Sigmoid colon (tissue), 4 donors: Measurements from ENCODE around the gene PIM1.

ENCODE experiments used
- EP300 ChIP-seq, 4 donors: sonication (generic); formaldehyde crosslinking; IDR thresholded peaks; one replicate each; pipeline ENCODE4 v1.6.1; 2017; ENCODE audit warnings: antibody characterized with exemption in 4 of 4
- POLR2A ChIP-seq, 2 donors: fragments of 450-650 bp; IDR thresholded peaks; one replicate each; pipeline ENCODE4 v1.6.1; 2016; ENCODE audit warnings: antibody characterized with exemption in 2 of 2, mild to moderate bottlenecking in 2 of 2, moderate library complexity in 2 of 2
- POLR2AphosphoS5 ChIP-seq, 4 donors: sonication (generic); formaldehyde crosslinking; IDR thresholded peaks; one replicate each; pipeline ENCODE4 v1.6.1; 2017; ENCODE audit warnings: antibody characterized with exemption in 4 of 4
- TF ChIP-seq, protein P1 (sequence below), 4 experiments: fragments of 450-650 bp in 3 of 4; fragments of 200-600 bp in 1 of 4; IDR thresholded peaks; one replicate each; pipeline ENCODE4 v1.5.1; 2016 to 2019; ENCODE audit warnings: antibody characterized with exemption in 4 of 4, mild to moderate bottlenecking in 3 of 4, moderate library complexity in 2 of 4

DNA sequence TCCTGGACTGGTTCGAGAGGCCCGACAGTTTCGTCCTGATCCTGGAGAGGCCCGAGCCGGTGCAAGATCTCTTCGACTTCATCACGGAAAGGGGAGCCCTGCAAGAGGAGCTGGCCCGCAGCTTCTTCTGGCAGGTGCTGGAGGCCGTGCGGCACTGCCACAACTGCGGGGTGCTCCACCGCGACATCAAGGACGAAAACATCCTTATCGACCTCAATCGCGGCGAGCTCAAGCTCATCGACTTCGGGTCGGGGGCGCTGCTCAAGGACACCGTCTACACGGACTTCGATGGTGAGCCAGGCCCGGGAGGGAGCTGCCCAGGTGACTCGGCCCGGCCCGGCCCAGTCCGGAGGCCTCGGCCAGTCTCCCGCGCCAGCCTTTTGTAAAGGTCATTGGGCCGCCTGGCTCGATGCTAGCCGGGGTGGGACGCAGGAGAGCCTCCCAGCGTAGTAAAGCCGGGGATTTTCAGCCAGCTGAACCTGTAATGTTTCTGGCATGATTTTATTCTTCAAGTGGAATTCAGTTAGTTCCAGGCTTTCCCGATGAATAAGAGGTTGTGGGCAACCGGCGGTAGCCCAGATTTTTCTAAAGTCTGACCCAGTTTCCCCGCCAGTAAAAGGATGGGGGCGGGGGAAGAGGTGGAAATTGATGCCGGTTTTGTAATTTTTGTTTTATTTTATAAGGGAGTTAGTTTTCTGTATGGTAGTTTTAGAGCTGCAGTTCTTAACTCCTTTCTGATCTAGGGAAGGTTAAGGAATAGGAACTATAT is 1.4 kb downstream of the PIM1 start:
- peak in 1 of 4 donors; percentile 17 for TF ChIP-seq POLR2AphosphoS5 (IDR thresholded peaks at IDR 0.05)
- TF ChIP-seq, protein P1, sequence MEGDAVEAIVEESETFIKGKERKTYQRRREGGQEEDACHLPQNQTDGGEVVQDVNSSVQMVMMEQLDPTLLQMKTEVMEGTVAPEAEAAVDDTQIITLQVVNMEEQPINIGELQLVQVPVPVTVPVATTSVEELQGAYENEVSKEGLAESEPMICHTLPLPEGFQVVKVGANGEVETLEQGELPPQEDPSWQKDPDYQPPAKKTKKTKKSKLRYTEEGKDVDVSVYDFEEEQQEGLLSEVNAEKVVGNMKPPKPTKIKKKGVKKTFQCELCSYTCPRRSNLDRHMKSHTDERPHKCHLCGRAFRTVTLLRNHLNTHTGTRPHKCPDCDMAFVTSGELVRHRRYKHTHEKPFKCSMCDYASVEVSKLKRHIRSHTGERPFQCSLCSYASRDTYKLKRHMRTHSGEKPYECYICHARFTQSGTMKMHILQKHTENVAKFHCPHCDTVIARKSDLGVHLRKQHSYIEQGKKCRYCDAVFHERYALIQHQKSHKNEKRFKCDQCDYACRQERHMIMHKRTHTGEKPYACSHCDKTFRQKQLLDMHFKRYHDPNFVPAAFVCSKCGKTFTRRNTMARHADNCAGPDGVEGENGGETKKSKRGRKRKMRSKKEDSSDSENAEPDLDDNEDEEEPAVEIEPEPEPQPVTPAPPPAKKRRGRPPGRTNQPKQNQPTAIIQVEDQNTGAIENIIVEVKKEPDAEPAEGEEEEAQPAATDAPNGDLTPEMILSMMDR (IDR thresholded peaks at IDR 0.05) = no peak
- TF ChIP-seq POLR2A (IDR thresholded peaks at IDR 0.05) = no peak
- TF ChIP-seq EP300 (IDR thresholded peaks at IDR 0.05) = no peak
